HG03439 (cell line): Measurements from ENCODE around the gene SOX21.

ENCODE experiments used
- ATAC-seq: cut with Tn5 transposase; IDR thresholded peaks from one replicate; pipeline ENCODE4 v1.9.1; 2021; ENCODE audit warnings: mild to moderate bottlenecking, moderate library complexity; ENCODE audit not compliant: unreplicated experiment

Gene SOX21

DNA sequence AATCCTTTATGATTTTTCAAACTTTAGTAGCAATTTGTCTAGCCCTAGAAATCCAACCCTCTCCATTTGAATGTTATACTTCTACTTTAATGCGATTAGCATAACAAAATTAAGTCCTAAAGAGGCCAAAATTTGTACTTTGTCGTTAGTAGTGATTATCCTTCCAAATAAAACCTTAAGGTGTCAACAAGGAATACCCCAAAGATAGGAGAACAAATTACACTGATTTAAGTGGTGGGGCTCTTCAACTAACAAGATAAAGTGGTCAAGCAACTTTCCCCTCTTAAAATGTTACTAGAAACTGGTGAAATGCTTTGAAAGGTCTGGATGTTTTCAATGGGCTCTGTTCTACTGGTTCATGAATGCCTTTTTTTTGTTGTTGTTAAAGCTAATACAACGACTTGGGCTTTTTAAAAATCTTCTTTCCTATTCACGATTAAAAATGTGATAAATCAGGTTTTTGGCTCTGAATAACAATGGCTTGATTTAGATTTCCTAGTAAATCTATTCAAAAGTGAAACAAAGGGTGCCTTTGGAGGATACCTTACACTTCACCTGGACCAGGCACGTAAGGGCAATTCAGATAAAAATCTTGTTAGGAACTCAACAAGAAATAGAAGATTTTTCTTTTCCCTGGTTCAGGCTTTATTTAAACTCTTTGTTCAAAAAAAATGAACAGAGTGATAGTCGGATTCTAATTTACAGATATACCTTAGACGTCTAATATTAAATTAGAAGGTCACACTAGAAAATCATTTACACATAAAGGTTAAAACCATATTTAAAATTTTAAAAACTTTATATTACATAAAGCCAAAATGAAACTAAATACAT, 3.1 kb downstream of the SOX21 start:
- ATAC-seq, result no peak

DNA sequence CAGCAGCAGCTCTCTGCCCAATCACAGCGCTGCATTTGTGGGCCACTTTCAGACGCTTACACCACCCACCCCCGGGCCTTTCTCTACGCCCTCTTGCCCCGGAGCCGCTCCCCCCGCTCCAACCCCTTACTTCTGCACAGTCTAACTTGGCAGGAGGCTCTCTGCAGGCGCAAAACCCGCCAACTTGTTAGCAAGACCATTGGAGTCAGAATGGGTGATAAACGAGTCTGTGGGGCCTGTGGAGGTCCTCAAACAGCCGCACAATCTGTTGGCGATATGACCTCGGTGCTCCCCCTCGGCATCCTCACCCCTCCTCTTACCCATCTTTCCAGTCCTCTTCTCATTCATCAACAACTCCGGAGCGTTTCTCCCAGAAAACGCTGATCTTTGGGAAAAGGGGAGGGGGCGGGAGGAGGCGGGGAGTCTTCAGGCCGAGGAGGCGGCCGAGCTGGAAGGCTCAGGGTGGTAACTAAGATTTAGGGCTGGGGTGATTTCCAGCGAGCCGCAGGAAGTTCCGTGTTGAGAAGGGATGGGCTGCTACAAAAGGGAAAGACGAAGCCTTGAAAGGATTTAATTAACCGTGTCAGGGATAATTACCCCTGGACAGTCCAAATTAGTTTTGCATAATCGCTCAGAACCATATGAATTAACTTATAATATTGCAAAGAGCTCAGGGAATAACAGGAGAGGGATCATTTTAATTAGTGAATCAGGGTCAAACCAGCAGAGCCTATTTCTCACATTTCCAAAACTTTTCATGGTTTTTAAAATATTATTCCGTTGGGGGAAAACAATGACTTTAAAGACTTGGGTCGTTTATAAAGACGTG, 4.1 kb downstream of the SOX21 start:
- no peak for ATAC-seq

DNA sequence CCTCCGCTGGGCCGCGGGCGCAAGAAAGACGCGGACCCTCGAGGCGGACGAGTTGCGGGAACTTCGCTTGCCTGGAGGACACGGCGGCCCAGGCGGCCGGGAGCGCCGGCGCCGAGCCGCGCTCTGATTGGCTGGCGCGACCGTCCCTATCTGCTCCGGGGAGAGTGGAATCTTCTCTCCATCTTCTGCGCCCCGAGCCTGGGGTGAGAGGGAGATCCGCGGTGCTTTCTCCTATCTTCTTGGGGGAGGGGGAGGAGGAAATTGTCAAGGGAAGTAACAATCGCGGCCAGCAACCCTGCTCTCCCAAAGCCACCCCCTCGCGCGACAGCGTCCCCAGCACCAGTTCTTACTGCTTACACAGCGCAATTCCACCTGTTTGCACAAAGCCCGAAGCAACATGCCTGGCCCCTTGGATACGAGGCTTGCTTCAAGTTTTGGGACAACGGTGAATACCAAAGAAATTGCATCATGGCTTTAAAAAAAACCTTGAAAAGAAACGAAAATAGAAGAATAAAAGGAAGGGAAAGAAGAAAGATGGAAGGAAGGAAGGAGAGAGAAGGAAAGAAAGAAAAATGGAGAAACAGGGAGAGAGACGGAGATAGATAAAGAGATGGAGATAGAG, 4.8 kb downstream of the SOX21 start:
- no peak for ATAC-seq

DNA sequence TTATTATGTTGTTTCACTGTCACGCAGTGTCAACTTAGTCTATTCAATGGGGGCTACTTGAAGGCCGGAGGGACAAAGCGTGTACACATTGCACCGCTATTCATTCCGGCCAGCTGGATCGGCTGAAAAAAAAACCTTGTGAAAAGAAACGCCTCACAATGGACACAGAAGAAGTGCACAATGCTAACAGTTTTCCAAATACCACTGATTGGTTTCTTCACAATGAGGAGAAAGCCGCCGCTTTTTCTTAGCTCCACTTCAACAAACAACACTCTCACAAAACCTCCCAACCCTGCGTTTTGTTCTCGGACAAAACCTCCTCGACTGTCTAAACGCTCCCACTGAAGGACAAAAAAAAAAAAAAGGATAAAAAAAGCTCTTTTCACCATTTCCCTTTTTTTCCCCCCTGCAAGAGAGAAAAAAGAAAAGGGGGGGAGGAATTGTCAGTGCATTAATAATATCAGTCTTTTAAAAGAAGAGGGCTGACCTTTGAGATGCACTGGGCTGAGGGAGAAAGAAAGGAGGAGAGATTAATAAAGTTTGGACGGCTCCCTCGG, 5.4 kb downstream of the SOX21 start:
- no peak for ATAC-seq

DNA sequence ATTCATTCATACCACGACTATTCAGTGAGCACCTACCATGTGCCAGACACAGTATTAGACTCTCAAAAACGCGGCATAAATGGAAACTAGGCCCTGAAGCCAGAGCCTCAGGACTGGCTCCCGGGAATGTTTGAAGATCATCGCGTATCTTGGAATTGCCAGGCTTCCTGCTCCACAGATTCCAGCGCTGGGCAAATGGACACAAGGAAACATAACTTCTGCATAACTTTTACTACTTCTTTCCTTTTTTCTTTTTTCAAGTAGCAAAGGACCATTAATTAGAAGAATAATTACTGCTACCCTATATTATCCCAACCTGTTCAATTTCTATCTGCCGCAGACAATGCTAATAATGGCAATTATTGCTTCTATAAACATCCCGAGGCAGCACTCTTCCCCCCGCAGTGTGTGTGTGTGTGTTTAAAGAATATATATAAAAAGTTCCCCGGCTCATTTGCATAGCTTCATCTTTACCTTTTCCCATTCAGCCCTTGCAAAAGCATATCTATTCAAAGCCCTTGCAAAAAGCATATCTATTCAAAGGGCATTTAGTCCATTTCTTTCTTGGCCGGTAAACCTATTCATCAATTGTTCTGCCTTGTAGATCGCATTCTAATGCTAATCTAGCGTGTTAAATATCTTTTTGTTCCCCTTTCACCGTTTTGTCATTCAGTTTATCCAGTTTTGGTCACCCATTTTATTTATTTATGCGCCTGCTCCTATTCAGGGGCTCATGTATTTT, 6.1 kb downstream of the SOX21 start:
- no peak for ATAC-seq

DNA sequence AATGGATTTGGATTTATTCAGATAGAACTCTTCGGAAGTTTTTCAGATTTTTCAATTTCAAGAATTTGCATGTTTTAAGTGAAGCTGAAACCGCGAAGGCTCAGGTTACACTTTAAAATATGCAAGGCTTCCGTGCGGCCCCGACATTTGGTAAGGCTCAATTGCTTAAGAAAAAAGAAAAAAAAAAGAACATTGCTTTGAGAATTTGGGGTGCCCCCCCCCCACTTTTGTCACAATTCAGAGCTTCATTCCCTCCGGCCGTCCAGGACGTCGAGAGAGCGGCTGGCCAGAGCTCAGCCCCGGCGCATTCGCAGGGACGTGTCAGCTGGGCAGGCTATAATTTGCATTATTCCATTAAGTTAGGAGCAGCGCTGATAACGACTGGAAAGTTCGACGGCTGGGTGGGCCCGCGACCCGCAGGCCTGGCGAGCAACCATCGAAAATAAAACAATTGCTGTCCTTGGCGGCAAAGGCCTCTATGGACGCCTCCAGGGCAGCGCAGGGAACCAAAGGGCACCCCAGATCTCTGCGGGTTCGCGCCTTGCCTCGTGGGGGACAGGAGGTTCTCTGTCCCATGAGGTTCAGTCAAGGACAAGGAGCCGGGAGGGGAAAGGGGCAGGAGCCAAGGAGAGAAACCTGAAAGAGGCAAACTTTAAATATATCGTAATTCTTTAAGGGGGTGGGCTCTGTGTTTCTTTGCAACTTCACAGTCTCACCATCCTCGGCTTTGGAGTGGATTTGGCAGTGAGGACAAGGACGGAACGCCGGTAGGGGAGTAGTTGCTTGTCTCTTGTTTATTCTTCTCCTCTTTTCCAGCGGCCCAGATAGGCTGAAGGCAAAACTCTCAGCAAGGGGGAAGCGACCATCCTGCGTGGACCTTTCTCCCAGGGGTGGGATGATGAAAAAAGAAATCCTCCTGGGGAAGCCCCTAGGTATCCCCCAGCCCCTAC, 7.0 kb downstream of the SOX21 start:
- no peak for ATAC-seq

DNA sequence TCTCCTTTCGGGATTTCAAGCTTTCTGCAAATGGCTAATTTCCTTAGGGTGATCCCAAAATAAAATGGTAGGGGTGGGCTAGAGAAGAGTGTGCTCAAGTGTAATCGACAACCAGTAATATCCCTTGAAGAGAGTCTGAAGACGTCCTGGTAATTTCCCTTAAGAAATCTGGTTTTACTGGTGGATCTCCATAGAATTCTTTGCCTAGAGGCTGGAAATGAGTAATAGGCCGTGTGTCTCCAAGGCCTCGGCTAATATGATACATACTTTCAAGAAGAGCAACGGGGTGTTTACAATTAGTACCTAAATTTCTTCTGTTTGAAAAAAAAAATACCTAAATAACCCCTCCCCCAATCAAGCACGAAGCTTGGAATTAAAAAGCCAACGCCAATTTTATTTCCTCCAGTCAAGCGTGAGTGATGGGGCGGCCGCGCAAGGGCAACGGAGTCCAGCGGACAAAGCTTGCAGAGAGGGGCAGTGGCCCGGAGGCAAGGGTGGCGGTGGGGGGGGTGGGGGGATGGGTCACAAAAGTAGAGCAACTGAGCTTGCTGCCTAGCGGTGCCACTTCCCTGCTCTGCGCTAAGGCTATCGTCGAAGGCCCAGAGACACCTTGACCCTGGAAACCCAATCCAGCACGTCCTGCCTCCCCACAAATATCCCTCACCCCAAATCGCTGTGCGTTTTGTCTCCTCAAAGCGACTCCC, 7.8 kb downstream of the SOX21 start:
- no peak for ATAC-seq

DNA sequence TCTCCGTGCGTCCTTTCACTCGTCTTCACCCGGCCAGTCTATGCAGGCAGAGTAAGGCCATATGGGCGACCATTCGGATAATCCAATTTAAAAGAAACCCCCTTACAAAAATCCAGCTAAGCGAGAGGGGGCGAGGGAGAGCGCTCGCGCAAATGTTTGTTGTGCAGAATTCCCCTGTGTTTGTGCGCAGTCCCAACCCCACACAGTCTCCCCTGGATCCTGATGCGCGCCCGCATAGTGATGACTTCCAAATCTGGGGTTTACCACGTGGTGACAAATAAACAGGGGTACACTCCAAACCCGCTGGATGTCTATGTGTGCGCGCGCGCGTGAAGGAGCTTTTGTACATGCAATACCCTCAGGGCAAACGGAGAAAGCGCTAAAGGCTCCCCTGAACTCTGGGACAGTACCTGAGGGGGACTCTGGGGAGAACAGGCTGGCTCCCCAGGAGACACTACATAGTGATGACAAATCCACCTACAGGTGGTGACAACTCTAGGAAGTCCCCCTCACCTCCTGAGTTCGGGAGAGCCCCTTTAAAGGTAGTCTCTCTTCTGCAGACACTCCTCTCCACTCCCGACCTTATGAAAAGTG, 8.5 kb downstream of the SOX21 start:
- ATAC-seq, result no peak

DNA sequence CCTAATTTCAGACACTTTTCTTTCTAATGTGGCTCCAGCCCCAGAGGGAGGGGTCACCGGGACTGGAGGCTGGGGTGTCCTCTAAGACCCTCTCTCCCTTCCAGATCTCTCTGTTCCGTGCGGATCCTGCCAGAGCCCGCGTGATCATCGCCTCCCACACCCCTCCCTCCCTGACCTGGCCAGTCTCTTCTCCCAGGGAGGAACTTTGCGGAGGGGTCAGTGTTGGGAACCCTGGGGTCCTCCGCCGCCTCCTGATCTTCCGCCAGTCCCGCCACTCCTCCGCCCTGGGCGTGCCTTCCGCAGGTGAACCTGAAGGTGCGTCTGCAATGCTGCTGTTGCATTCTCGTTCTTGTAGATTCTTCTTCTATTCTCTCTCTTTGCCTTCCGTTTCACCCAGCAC, 9.1 kb downstream of the SOX21 start:
- no peak for ATAC-seq

DNA sequence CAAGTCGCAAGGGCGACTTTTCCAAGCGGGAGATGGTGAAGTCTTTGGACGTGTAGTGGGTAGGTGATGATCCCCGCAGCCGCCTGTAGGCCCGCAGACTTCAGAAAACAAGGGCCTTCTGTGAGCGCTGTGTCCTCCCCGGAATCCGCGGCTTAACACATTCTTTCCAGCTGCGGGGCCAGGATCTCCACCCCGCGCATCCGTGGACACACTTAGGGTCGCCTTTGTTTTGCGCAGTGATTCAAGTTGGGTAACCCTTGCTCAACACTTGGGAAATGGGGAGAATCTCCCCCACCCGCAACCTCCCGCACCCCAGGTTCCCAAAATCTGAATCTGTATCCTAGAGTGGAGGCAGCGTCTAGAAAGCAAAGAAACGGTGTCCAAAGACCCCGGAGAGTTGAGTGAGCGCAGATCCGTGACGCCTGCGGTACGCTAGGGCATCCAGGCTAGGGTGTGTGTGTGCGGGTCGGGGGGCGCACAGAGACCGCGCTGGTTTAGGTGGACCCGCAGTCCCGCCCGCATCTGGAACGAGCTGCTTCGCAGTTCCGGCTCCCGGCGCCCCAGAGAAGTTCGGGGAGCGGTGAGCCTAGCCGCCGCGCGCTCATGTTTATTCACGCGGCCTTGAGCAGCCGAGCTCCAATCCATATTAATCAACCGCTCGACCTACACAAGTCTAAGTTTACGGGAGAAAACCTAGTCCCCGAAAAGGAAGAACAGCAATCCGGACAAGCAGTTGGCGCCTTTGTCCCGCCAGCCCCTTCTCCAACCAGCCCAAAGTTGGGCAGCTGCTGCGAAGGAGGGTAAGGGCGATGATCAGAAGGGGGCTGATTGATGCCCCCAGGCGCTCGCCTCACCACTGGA, 9.9 kb downstream of the SOX21 start:
- no peak for ATAC-seq

DNA sequence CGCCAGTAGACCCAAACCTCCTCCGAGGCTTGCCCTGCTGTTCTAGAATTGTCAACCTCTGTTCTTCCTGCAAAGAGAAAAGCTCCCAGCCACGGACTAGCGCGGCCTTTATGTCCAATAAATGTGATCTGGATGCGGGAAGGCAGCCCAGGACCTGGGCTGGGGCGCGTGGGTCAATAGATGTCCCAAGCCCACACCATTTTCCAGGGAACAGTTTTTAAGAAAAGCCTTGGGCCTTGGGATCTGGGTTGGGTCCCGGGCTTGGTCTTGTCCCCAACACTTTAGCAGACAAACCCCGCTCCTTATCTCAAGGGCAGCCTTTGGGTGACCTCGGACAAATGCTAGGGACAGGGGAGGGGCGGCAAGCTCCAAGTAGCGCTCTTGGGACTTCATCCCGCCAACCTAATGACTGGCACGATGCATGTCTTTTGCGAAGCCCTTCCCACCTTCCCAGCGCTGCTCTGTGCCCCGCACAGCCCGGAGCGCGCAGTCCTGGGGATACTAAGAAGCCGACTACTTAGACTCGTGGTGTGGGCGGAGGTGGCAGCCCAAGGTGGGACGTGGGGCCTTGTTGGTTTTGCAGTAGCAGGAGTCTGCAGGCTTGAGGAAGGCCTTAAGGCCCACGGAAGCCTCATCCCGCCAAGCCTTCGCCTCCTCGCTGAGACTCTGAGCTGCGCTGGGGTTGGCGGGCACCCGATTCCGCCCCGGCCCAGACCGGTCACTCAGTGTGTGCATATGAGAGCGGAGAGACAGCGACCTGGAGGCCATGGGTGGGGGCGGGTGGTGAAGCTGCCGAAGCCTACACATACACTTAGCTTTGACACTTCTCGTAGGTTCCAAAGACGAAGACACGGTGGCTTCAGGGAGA, 10.8 kb downstream of the SOX21 start:
- ATAC-seq, result no peak

DNA sequence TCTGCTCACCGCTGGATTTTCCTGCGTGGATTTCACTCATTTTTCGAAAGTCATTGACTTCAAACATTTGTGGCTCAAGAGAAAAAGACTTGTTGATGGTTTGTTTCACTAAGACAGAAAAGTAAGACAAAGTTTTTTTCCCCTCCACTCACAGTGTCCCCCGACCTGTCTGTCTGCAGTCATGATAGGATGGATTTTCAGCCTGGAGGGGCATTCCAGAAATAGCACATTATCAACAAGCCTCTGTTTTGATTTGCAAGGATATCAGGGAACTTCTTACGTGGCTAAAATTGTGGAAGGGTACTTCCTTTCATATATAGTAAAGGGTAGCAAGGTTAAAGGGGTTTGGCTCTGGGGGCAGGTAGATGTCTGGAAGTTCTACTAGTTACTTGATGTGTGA, 11.8 kb downstream of the SOX21 start:
- ATAC-seq, result no peak

DNA sequence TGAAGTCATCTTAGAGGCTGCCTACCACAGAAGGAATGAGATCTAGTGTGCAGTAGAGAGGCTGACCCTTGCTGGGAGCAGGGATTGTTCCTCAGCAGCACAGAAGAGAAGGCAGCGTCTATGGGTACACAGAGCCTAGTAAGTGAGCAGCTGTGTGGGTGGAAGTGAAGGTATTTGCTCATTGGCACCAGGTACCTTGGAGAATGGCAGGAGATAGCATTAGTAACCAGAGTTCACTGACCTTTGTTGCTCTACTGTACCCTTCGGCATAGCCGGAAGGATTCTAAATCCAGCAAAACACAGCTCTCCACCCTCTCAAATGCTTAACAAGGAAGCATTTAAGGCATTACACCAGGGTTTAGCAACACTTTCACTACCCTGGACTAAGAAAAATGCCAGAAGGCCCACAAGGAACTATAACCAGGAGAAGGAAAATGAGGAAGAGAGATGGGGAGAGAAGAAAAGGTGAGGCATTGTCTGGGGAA, 12.3 kb downstream of the SOX21 start:
- ATAC-seq, result no peak

DNA sequence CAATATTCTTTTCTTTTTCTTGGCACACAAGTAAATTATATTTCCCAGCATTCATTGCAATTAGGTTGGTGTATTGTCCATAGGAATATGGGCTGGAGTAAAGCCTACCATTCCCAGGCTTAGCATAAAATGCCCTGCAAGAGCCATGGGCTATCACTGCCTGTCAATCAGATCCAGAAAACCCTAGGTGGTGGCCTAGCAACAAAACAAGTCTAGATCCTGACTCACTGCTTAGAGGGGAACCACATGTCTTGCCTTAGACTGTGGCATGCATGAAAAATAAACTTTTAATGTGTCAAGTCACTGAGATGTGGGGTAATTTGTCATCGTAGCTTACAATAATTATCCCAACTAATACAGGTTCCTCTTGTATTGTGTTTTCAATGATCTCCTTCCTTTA, 16.2 kb downstream of the SOX21 start:
- no peak for ATAC-seq

DNA sequence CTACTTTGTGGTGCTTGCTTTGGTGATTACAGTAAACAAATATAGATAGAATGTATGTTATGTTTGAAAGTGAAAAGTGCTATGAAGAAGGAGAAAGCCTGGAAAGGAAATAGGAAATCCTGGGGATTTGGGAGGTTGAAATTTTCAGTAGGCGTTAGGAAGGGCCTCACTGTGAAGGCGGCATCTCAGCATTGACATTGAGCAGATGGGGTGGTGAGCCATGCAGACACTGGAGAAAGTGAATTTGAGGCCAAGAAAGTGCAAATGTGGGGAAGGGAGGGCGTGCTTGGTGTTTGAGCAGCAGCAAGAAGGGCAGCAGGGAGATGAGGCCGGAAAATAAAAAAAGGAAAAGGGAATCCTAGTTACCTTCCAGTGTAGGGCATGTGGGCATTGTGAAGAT, 20.3 kb downstream of the SOX21 start:
- ATAC-seq, result no peak

DNA sequence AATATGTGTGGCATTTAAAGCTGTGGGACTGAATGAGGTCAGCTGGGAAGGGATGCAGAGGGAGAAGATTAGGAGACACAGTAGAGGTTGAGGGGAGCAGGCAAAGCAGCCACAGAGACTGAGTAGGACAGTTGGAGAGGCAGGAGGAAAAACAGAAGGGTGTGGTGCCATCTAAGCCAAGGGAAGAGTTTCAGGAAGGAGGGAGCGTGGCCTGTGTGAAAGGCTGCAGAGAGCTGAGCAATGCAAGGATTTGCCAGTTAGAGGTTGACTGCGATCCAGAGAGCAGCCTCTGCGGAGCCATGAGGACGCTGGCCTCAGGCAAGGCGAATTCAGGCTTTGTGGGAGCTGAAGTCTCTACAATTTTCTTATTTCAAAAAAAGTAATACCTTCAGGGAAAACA, 28.9 kb downstream of the SOX21 start:
- ATAC-seq, result no peak

DNA sequence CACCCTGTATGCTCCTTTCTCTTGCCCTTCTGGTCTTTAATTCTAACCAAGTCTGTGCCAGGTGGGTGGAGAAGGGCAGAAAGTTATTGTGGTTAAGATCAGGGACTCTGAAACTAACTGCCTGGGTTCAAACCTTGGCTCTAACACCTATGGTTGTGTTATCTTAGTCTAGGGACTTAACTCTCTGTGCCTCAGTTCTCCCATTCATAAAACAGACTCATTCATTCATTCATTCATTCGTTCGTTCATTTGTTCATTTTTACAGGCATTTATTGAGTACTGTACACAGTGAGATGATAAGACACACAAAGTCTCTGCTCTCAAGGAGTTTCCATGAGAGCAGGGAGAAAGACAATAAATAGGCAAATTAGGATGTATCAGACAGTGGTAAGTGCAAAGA, 30.1 kb downstream of the SOX21 start:
- ATAC-seq, result no peak
